Suprapubic skin (tissue), 4 donors: Measurements from ENCODE around the gene TSSK2. TPM values are rescaled to one million over a fixed set of nuclear protein-coding genes. Genes with fewer than 3 reads are reported as not detected.

Experiments
- DNase-seq, 2 donors: peaks; one replicate each; pipeline ENCODE4 v3.0.0-alpha.2; 2019; ENCODE audit warnings: low spot score in 2 of 2
- H3K27ac ChIP-seq: fragments of 200-600 bp; sonication (generic); one replicate; pipeline ENCODE4 v1.5.1; 2019
- H3K27me3 ChIP-seq: fragments of 200-600 bp; sonication (generic); one replicate; pipeline ENCODE4 v1.5.1; 2019
- H3K36me3 ChIP-seq: fragments of 200-600 bp; sonication (generic); one replicate; pipeline ENCODE4 v1.5.1; 2019
- H3K4me1 ChIP-seq: fragments of 200-600 bp; sonication (generic); one replicate; pipeline ENCODE4 v1.5.1; 2019
- H3K4me3 ChIP-seq: fragments of 200-600 bp; sonication (generic); one replicate; pipeline ENCODE4 v1.5.1; 2019; ENCODE audit warnings: mild to moderate bottlenecking
- H3K9me3 ChIP-seq: fragments of 200-600 bp; sonication (generic); one replicate; pipeline ENCODE4 v1.5.1; 2019
- EP300 ChIP-seq: sonication (generic); formaldehyde crosslinking; IDR thresholded peaks from one replicate; pipeline ENCODE4 v1.6.1; 2017; ENCODE audit warnings: antibody characterized with exemption
- POLR2A ChIP-seq, 2 donors: fragments of 450-650 bp; IDR thresholded peaks; one replicate each; pipeline ENCODE4 v1.6.1; 2017; ENCODE audit warnings: antibody characterized with exemption in 2 of 2, mild to moderate bottlenecking in 2 of 2, moderate library complexity in 2 of 2
- POLR2AphosphoS5 ChIP-seq, 3 donors: sonication (generic); formaldehyde crosslinking; IDR thresholded peaks; one replicate each; pipeline ENCODE4 v1.6.1; 2017; ENCODE audit warnings: antibody characterized with exemption in 3 of 3
- WGBS: methylation state at CpG from one replicate; pipeline ENCODE4 v1.1.5; 2018; 5-methylcytosine and 5-hydroxymethylcytosine counted together
- total RNA-seq, 4 donors: library from RNA; depleted of rRNA; stranded (reverse); fragments of >200 nt; gene quantifications; one replicate each; pipeline ENCODE4 v1.1.0, GENCODE V29; 2016
- TF ChIP-seq, protein P1 (sequence below), 2 donors: fragments of 200-600 bp in 1 of 2; fragments of 450-650 bp in 1 of 2; sonication (generic) in 1 of 2; IDR thresholded peaks; one replicate each; pipeline ENCODE4 v1.5.1; 2016 to 2019; ENCODE audit warnings: antibody characterized with exemption in 2 of 2, mild to moderate bottlenecking in 1 of 2, moderate library complexity in 1 of 2

Gene TSSK2
- total RNA-seq, 4 donors from 2014 or later: not detected

- no peaks in the 10 kb centered on the region for H3K36me3 ChIP-seq
- WGBS: 74% methylated on average over 17 of the region's 17 CpGs
Measured at GRCh38 chr22:19168088-19168890, 37.2 kb downstream of the TSSK2 start.

GRCh38 chr22:19169002-19169946 is 38.2 kb downstream of the TSSK2 start:
- H3K4me1 ChIP-seq: peaks cover 40% of the 10 kb centered on the region
- peaks cover 52% of the 10 kb centered on the region for H3K27me3 ChIP-seq
- 18% methylated on average over 10 of the region's 58 CpGs for WGBS
- H3K4me3 ChIP-seq: peak overlapping the region; percentile 30
- no peaks in the 10 kb centered on the region for H3K36me3 ChIP-seq
- peak in 1 of 2 donors; percentile 62 for DNase-seq
- no peak overlapping the region for H3K27ac ChIP-seq
- TF ChIP-seq POLR2A (IDR thresholded peaks at IDR 0.05) (no peak), EP300 (no peak), POLR2AphosphoS5 (IDR thresholded peaks at IDR 0.05) (no peak)
- TF ChIP-seq, protein P1, sequence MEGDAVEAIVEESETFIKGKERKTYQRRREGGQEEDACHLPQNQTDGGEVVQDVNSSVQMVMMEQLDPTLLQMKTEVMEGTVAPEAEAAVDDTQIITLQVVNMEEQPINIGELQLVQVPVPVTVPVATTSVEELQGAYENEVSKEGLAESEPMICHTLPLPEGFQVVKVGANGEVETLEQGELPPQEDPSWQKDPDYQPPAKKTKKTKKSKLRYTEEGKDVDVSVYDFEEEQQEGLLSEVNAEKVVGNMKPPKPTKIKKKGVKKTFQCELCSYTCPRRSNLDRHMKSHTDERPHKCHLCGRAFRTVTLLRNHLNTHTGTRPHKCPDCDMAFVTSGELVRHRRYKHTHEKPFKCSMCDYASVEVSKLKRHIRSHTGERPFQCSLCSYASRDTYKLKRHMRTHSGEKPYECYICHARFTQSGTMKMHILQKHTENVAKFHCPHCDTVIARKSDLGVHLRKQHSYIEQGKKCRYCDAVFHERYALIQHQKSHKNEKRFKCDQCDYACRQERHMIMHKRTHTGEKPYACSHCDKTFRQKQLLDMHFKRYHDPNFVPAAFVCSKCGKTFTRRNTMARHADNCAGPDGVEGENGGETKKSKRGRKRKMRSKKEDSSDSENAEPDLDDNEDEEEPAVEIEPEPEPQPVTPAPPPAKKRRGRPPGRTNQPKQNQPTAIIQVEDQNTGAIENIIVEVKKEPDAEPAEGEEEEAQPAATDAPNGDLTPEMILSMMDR (IDR thresholded peaks at IDR 0.05): no peak
- no peaks in the 10 kb centered on the region for H3K9me3 ChIP-seq

More at GRCh38 chr22:19168088-19168890, 37.2 kb downstream of the TSSK2 start:
- Histone ChIP-seq H3K4me1 (peaks cover 30% of the 10 kb centered on the region), H3K9me3 (no peaks in the 10 kb centered on the region), H3K4me3 (no peak overlapping the region), H3K27ac (no peak overlapping the region), H3K27me3 (peaks cover 52% of the 10 kb centered on the region)
- DNase-seq: no peak
- TF ChIP-seq POLR2AphosphoS5 (IDR thresholded peaks at IDR 0.05) (no peak), POLR2A (IDR thresholded peaks at IDR 0.05) (no peak), EP300 (no peak)
- TF ChIP-seq, protein P1 (IDR thresholded peaks at IDR 0.05): no peak

GRCh38 chr22:19169947-19170318 is 38.8 kb downstream of the TSSK2 start:
- WGBS: no CpG with 5 or more reads among the region's 7 CpGs
- DNase-seq: peak in 1 of 2 donors; percentile 66
- no peak for TF ChIP-seq EP300
- TF ChIP-seq, protein P1 (IDR thresholded peaks at IDR 0.05): no peak
- no peak for TF ChIP-seq POLR2AphosphoS5 (IDR thresholded peaks at IDR 0.05)
- TF ChIP-seq POLR2A (IDR thresholded peaks at IDR 0.05): no peak
- H3K4me1 ChIP-seq: peaks cover 47% of the 10 kb centered on the region
- no peak overlapping the region for H3K27ac ChIP-seq
- H3K4me3 ChIP-seq: peak overlapping the region; percentile 30
- H3K9me3 ChIP-seq: no peaks in the 10 kb centered on the region
- no peaks in the 10 kb centered on the region for H3K36me3 ChIP-seq
- H3K27me3 ChIP-seq: peaks cover 45% of the 10 kb centered on the region

DNA sequence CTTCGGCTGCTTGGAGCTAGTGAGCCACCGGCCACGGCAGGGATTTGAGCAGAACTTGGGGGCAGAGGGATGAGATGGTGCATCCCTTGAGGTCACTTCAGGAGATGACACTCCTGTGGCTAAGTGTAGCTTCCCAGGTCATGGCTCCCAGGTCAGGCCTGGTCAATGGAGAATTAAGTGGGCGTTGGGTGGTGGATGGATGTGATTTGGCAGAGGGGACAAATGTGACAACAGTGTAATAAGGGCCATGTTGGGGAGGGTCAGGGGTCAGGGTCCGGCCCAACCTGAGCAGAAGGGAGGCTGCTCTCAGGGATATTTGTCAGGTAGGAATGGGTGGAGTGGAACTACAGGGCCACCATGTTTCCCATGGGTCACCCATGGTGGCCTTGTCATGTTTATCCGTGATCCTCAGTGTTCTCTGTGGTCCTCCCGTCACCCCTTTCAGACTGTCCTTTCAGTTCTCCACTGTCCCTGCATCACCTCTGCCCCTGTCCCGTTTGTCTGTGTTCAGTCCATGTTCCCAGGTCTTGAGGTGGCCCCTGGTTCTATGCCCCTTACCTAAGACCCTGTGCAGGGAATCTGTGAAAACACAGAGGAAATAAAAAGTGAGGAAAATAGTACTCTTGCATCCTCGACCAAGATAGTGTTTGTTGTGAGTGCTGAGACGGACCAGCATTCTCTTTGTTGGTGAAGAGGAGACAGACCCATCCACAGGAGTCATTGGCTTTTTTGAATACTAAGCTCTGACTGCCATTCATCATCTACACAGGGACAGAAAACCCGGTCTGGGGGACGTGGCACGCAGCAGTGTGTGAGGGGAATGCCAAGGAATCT is 41.3 kb downstream of the TSSK2 start:
- Histone ChIP-seq H3K27me3 (peaks cover 28% of the 10 kb centered on the region), H3K9me3 (no peaks in the 10 kb centered on the region), H3K4me3 (peak overlapping the region; percentile 90), H3K27ac (peak overlapping the region; percentile 85), H3K36me3 (no peaks in the 10 kb centered on the region), H3K4me1 (peaks cover 64% of the 10 kb centered on the region)
- DNase-seq: peak in 1 of 2 donors; percentile 63
- WGBS: 43% methylated on average over 10 of the region's 13 CpGs
- no peak for TF ChIP-seq POLR2AphosphoS5 (IDR thresholded peaks at IDR 0.05)
- no peak for TF ChIP-seq EP300
- TF ChIP-seq POLR2A (IDR thresholded peaks at IDR 0.05): no peak
- TF ChIP-seq, protein P1 (IDR thresholded peaks at IDR 0.05): no peak
